ENCODE data around the gene ANKRD10.

The ANKRD10 gene

DNA sequence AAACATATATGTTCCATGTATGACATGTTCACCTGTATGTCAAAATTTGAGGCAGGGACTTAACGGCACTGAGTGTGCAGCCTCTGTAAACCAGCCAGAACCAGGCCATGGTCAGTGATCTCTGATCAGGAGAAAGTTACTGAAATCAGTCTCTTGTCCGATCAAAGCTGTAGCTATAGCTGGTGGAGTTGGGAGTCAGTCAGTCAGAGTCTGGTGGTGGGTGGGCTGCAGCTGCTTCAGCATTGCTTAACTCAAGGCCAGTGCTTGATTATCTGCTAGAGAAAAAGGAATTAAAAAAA, 78.3 kb downstream of the ANKRD10 start:
- no peak overlapping the region for H2AFZ ChIP-seq (ENCODE audit: low read depth, low read length, severe bottlenecking)

DNA sequence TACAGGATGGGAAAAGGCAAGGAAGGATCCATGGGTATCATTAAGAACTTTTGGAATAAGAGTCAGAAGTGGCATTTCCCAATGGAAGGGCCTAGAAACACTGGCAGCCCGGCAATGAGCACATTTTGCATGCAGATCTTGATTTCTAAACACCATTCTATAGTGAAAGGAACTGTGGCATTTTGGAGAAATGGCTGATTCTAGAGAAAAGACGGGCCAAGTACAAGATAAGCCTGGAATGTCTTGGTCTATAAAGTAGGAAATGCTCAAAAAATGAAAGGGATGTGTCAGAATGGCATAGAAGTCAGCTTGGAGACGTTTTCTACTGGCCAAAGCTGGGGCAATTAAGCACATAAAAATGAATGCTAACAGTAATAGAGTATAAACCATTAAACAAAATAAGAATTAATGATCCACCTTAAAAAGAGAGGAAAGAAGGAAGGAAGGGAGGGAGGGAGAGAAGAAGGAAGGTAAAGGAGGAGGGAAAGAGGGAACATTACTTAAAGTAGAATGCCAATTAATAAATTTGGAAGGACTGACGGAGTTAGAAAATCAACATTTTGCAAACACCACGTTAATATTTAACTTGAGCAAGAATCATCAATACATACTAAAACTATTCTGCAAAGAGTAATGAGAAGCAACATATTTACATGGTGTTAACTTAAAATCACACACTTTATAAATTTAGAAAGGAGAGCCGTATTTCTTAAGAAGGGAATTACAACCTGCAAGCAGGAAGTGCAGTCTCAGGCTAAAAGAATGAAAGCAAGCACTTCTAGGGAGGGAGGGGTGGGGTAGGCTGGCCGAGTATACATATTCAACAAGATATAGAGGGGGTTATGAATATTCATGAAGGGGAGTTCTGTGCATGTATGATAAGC, 78.9 kb downstream of the ANKRD10 start:
- Histone ChIP-seq H3K27me3 (ENCODE audit: low read length) (no peaks in the 10 kb centered on the region), H2AFZ (ENCODE audit: low read depth, low read length, severe bottlenecking) (no peak overlapping the region), H3K4me3 (ENCODE audit: insufficient read depth, low read length, poor library complexity, severe bottlenecking) (no peak overlapping the region), H3K36me3 (ENCODE audit: low read length) (no peaks in the 10 kb centered on the region), H3K27ac (ENCODE audit: low read depth, low read length) (no peak overlapping the region), H3K4me2 (ENCODE audit: low read depth, low read length, poor library complexity, severe bottlenecking) (no peak overlapping the region), H3K9me2 (replicated peaks; ENCODE audit: insufficient read depth, low read length) (no peaks in the 10 kb centered on the region), H3K79me2 (ENCODE audit: insufficient read depth, low read length) (no peaks in the 10 kb centered on the region), H3K9ac (ENCODE audit: low read length) (no peak overlapping the region), H3F3A (ENCODE audit: insufficient read depth) (no peaks in the 10 kb centered on the region), H4K20me1 (ENCODE audit: low read depth, low read length) (no peaks in the 10 kb centered on the region), H3K9me3 (ENCODE audit: insufficient read depth, low read length) (no peaks in the 10 kb centered on the region)
- TF ChIP-seq, protein P1, sequence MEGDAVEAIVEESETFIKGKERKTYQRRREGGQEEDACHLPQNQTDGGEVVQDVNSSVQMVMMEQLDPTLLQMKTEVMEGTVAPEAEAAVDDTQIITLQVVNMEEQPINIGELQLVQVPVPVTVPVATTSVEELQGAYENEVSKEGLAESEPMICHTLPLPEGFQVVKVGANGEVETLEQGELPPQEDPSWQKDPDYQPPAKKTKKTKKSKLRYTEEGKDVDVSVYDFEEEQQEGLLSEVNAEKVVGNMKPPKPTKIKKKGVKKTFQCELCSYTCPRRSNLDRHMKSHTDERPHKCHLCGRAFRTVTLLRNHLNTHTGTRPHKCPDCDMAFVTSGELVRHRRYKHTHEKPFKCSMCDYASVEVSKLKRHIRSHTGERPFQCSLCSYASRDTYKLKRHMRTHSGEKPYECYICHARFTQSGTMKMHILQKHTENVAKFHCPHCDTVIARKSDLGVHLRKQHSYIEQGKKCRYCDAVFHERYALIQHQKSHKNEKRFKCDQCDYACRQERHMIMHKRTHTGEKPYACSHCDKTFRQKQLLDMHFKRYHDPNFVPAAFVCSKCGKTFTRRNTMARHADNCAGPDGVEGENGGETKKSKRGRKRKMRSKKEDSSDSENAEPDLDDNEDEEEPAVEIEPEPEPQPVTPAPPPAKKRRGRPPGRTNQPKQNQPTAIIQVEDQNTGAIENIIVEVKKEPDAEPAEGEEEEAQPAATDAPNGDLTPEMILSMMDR (IDR thresholded peaks at IDR 0.05; ENCODE audit: insufficient read depth, low read length, poor library complexity, severe bottlenecking): no peak
- TF ChIP-seq EZH2phosphoT487 (conservative IDR thresholded peaks at IDR 0.05; ENCODE audit: low read length): no peak

More for the DNA sequence above, 78.3 kb downstream of the ANKRD10 start:
- no peak overlapping the region for H3K4me3 ChIP-seq (ENCODE audit: insufficient read depth, low read length, poor library complexity, severe bottlenecking)
- no peaks in the 10 kb centered on the region for H3K79me2 ChIP-seq (ENCODE audit: insufficient read depth, low read length)
- no peaks in the 10 kb centered on the region for H3K36me3 ChIP-seq (ENCODE audit: low read length)
- no peaks in the 10 kb centered on the region for H3F3A ChIP-seq (ENCODE audit: insufficient read depth)
- no peak overlapping the region for H3K9ac ChIP-seq (ENCODE audit: low read length)
- no peaks in the 10 kb centered on the region for H3K9me2 ChIP-seq (replicated peaks; ENCODE audit: insufficient read depth, low read length)
- H3K9me3 ChIP-seq (ENCODE audit: insufficient read depth, low read length): no peaks in the 10 kb centered on the region
- TF ChIP-seq, protein P1 (IDR thresholded peaks at IDR 0.05; ENCODE audit: insufficient read depth, low read length, poor library complexity, severe bottlenecking): no peak
- TF ChIP-seq EZH2phosphoT487 (conservative IDR thresholded peaks at IDR 0.05; ENCODE audit: low read length): no peak
- H4K20me1 ChIP-seq (ENCODE audit: low read depth, low read length): no peaks in the 10 kb centered on the region
- H3K27ac ChIP-seq (ENCODE audit: low read depth, low read length): no peak overlapping the region
- H3K27me3 ChIP-seq (ENCODE audit: low read length): no peaks in the 10 kb centered on the region
- H3K4me2 ChIP-seq (ENCODE audit: low read depth, low read length, poor library complexity, severe bottlenecking): no peak overlapping the region

DNA sequence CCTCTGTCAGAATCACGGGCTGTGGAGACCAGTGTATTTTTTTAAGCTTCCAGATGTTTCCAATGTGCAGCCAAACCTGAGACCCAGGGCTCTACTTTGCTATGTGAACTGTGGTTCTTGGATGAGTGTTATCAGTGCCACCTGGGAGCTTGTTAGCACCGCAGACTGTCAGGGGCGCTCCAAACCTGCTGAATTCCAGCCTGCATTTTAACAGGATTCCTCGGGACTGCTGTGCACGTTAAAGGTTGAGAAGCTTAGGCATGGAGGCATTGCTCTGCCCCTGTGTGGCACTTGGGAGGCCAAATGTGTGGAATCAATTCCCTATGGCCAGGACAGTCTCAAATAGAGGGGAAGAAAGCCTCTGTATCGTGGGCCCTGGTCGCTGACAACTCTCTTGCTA, 80.3 kb downstream of the ANKRD10 start:
- H4K20me1 ChIP-seq (ENCODE audit: low read depth, low read length): no peaks in the 10 kb centered on the region
- H3K4me2 ChIP-seq (ENCODE audit: low read depth, low read length, poor library complexity, severe bottlenecking): no peak overlapping the region
- H3K4me3 ChIP-seq (ENCODE audit: insufficient read depth, low read length, poor library complexity, severe bottlenecking): no peak overlapping the region
- H3F3A ChIP-seq (ENCODE audit: insufficient read depth): no peaks in the 10 kb centered on the region
- H3K9ac ChIP-seq (ENCODE audit: low read length): no peak overlapping the region
- no peaks in the 10 kb centered on the region for H3K79me2 ChIP-seq (ENCODE audit: insufficient read depth, low read length)
- H3K9me2 ChIP-seq (replicated peaks; ENCODE audit: insufficient read depth, low read length): no peaks in the 10 kb centered on the region
- no peak overlapping the region for H3K27ac ChIP-seq (ENCODE audit: low read depth, low read length)
- H2AFZ ChIP-seq (ENCODE audit: low read depth, low read length, severe bottlenecking): no peak overlapping the region
- no peaks in the 10 kb centered on the region for H3K36me3 ChIP-seq (ENCODE audit: low read length)
- H3K27me3 ChIP-seq (ENCODE audit: low read length): no peaks in the 10 kb centered on the region
- TF ChIP-seq, protein P1 (IDR thresholded peaks at IDR 0.05; ENCODE audit: insufficient read depth, low read length, poor library complexity, severe bottlenecking): no peak
- no peak for TF ChIP-seq EZH2phosphoT487 (conservative IDR thresholded peaks at IDR 0.05; ENCODE audit: low read length)
- no peaks in the 10 kb centered on the region for H3K9me3 ChIP-seq (ENCODE audit: insufficient read depth, low read length)
